Keratinocyte (primary cell): ENCODE measurements around the gene JSRP1.

Experiments used
- EZH2 ChIP-seq: IDR thresholded peaks from one replicate; pipeline ENCODE4 v1.6.1; 2012; ENCODE audit warnings: inconsistent platforms, mild to moderate bottlenecking, low read length, moderate library complexity
- TF ChIP-seq, protein P1 (sequence below), 3 experiments: IDR thresholded peaks in 1 of 3; conservative IDR thresholded peaks in 1 of 3; optimal IDR thresholded peaks in 1 of 3; 2 replicates in 2 of 3; 3 replicates in 1 of 3; pipeline versions ENCODE3 to v1.5.1; 2011; ENCODE audit warnings: low read length in 3 of 3, mild to moderate bottlenecking in 3 of 3, moderate library complexity in 2 of 3, control low read depth in 1 of 3, inconsistent platforms in 1 of 3; ENCODE audit not compliant: insufficient read depth in 2 of 3; ENCODE audit errors: extremely low read depth in 1 of 3

DNA sequence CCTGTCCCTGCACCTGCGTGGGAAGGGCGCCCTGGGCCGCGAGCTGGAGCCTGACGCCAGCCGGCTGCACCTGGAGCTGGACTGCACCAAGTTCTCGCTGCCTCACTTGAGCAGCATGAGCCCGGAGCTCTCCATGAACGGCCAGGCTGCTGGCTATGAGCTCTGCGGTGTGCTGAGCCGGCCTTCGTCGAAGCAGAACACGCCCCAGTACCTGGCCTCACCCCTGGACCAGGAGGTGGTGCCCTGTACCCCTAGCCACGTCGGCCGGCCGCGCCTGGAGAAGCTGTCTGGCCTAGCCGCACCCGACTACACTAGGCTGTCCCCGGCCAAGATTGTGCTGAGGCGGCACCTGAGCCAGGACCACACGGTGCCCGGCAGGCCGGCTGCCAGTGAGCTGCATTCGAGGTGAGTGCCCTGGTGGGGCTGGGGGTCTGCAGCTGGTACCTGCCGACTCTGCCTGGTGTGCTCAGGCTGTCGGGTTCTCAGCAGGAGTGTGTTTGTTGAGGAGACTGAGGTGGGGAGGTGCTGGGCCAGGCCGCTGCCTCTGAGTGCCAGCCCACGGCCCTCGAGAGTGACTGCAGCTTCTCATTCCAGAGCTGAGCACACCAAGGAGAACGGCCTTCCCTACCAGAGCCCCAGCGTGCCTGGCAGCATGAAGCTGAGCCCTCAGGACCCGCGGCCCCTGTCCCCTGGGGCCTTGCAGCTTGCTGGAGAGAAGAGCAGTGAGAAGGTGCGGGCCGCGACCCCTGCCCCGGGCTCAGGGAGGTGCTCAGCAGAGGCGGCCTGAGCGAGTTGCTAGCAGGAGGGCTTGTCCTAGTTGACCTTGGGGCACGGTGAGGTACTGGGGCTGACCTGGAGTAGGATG, 39.6 kb downstream of the JSRP1 start:
- TF ChIP-seq, protein P1, sequence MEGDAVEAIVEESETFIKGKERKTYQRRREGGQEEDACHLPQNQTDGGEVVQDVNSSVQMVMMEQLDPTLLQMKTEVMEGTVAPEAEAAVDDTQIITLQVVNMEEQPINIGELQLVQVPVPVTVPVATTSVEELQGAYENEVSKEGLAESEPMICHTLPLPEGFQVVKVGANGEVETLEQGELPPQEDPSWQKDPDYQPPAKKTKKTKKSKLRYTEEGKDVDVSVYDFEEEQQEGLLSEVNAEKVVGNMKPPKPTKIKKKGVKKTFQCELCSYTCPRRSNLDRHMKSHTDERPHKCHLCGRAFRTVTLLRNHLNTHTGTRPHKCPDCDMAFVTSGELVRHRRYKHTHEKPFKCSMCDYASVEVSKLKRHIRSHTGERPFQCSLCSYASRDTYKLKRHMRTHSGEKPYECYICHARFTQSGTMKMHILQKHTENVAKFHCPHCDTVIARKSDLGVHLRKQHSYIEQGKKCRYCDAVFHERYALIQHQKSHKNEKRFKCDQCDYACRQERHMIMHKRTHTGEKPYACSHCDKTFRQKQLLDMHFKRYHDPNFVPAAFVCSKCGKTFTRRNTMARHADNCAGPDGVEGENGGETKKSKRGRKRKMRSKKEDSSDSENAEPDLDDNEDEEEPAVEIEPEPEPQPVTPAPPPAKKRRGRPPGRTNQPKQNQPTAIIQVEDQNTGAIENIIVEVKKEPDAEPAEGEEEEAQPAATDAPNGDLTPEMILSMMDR (optimal IDR thresholded peaks at IDR 0.05 in 1 of 3, IDR thresholded peaks at IDR 0.05 in 1 of 3, conservative IDR thresholded peaks at IDR 0.05 in 1 of 3; ENCODE audit: extremely low read depth in 1 of 3, insufficient read depth in 2 of 3, low read length in 3 of 3), result no peak
- no peak for TF ChIP-seq EZH2
